SH-SY5Y (cell line): ENCODE results near the gene ZNF425.

ENCODE experiments used
- GATA2 ChIP-seq: IDR thresholded peaks from 2 replicates; pipeline ENCODE4 v1.6.1; 2011; ENCODE audit warnings: mild to moderate bottlenecking, low read depth, low read length
- GATA3 ChIP-seq: IDR thresholded peaks from 2 replicates; pipeline ENCODE4 v1.6.1; 2011; ENCODE audit warnings: low read depth, mild to moderate bottlenecking, low read length, moderate library complexity

- TF ChIP-seq GATA3 (no peak), GATA2 (no peak; the same call in 1 of the 2 replicates)
These were observed 49.0 kb upstream of the ZNF425 start for GRCh38 chr7:149175150-149175549.
